ENCODE results near the gene HS6ST1.
A peak's percentile ranks its signal among the peaks of the same experiment; 100 is the strongest.

Gene HS6ST1

DNA sequence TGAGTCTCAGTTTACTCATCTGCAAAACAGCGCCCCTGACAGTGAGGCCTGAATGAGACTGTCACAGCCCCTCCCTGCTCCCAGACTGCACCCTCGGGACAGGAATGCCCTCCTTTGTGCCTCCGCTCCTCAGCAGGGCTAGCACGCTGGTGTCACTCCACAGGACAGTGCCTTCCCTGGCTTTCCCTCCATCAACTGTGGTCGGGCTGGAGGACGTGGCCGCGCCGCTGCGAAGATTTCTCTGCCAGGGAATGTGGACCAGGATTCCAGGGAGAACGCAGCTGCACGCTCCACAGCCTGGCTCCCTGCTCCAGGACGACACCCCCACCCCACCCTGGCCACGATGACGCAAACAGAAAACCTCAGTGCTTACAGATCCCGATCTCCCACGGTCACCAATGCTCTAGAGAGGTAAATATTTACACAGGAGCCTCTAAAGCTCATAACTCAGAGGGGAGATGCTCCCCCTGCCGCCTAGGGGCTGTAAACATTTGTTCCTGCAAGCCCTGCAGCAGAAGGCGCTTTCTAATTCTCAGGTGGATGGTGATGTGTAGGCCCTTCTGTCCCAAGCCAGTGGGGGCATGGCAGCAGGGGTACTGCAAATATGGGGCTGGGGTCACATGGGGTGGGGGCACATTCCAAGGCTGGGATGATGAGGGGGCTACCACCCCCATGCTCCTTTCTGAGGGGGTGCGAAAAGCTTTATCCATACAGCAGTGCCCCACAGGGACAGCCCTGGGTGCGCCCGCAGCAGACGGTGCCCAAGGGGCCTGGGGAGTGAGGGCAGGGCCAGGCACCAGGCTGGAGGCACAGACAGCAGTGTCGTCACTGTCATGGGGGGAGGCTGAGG lies 12.4 kb downstream of the HS6ST1 start:
- ChIA-PET POLR2A (interaction anchor here (0.5 to 1.6 kb wide), 2 partner anchors 78 to 215 kb away, joined by 3 to 5 read pairs; partner anchors contain the start of gene UGGT1), CTCF (interaction anchor here (0.6 to 1.1 kb wide), 4 partner anchors 10 to 243 kb away, joined by 3 to 4 read pairs (median 3); no protein-coding TSS in a partner anchor)
- no peaks in the 10 kb centered on the region for H3K9me3 ChIP-seq (ENCODE audit: control insufficient read depth, insufficient read depth, low read depth, low read length)
- H3K27ac ChIP-seq (ENCODE audit: extremely low read depth, low read depth, low read length), result peak overlapping the region; percentile 59
- H3K36me3 ChIP-seq (ENCODE audit: control insufficient read depth in 2 of 2, insufficient read depth in 1 of 2, low read length in 2 of 2), result peaks cover 0 to 24% of the 10 kb centered on the region in 2 experiments; a peak in 1 of 3 replicates
- H3K4me1 ChIP-seq (ENCODE audit: control insufficient read depth, insufficient read depth, low read length), result peaks cover 24% of the 10 kb centered on the region
- no peak overlapping the region for H3K4me3 ChIP-seq (ENCODE audit: low read depth, low read length)
- no peak for TF ChIP-seq ZBTB49 (tag by site-specific recombination; IDR thresholded peaks at IDR 0.05; ENCODE audit: low read depth)
- peak; percentile 48; the same call in 1 of the 2 replicates for TF ChIP-seq ZIC2 (tag by site-specific recombination; IDR thresholded peaks at IDR 0.05)
- TF ChIP-seq GLIS1 (tag by site-specific recombination; IDR thresholded peaks at IDR 0.05), result peak; percentile 94
- TF ChIP-seq ZNF362 (tag by site-specific recombination; IDR thresholded peaks at IDR 0.05), result no peak
- TF ChIP-seq, protein P1, sequence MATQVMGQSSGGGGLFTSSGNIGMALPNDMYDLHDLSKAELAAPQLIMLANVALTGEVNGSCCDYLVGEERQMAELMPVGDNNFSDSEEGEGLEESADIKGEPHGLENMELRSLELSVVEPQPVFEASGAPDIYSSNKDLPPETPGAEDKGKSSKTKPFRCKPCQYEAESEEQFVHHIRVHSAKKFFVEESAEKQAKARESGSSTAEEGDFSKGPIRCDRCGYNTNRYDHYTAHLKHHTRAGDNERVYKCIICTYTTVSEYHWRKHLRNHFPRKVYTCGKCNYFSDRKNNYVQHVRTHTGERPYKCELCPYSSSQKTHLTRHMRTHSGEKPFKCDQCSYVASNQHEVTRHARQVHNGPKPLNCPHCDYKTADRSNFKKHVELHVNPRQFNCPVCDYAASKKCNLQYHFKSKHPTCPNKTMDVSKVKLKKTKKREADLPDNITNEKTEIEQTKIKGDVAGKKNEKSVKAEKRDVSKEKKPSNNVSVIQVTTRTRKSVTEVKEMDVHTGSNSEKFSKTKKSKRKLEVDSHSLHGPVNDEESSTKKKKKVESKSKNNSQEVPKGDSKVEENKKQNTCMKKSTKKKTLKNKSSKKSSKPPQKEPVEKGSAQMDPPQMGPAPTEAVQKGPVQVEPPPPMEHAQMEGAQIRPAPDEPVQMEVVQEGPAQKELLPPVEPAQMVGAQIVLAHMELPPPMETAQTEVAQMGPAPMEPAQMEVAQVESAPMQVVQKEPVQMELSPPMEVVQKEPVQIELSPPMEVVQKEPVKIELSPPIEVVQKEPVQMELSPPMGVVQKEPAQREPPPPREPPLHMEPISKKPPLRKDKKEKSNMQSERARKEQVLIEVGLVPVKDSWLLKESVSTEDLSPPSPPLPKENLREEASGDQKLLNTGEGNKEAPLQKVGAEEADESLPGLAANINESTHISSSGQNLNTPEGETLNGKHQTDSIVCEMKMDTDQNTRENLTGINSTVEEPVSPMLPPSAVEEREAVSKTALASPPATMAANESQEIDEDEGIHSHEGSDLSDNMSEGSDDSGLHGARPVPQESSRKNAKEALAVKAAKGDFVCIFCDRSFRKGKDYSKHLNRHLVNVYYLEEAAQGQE (tag by site-specific recombination; IDR thresholded peaks at IDR 0.05), result no peak
- TF ChIP-seq ZNF596 (tag by site-specific recombination; IDR thresholded peaks at IDR 0.05), result no peak
- no peak for TF ChIP-seq KLF16 (tag by site-specific recombination; IDR thresholded peaks at IDR 0.05)
- TF ChIP-seq, protein P2, sequence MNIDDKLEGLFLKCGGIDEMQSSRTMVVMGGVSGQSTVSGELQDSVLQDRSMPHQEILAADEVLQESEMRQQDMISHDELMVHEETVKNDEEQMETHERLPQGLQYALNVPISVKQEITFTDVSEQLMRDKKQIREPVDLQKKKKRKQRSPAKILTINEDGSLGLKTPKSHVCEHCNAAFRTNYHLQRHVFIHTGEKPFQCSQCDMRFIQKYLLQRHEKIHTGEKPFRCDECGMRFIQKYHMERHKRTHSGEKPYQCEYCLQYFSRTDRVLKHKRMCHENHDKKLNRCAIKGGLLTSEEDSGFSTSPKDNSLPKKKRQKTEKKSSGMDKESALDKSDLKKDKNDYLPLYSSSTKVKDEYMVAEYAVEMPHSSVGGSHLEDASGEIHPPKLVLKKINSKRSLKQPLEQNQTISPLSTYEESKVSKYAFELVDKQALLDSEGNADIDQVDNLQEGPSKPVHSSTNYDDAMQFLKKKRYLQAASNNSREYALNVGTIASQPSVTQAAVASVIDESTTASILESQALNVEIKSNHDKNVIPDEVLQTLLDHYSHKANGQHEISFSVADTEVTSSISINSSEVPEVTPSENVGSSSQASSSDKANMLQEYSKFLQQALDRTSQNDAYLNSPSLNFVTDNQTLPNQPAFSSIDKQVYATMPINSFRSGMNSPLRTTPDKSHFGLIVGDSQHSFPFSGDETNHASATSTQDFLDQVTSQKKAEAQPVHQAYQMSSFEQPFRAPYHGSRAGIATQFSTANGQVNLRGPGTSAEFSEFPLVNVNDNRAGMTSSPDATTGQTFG (tag by site-specific recombination; IDR thresholded peaks at IDR 0.05; ENCODE audit: borderline replicate concordance), result no peak
- peak; percentile 54 for TF ChIP-seq ZNF366 (tag by site-specific recombination; conservative IDR thresholded peaks at IDR 0.05)
- TF ChIP-seq, protein P3, sequence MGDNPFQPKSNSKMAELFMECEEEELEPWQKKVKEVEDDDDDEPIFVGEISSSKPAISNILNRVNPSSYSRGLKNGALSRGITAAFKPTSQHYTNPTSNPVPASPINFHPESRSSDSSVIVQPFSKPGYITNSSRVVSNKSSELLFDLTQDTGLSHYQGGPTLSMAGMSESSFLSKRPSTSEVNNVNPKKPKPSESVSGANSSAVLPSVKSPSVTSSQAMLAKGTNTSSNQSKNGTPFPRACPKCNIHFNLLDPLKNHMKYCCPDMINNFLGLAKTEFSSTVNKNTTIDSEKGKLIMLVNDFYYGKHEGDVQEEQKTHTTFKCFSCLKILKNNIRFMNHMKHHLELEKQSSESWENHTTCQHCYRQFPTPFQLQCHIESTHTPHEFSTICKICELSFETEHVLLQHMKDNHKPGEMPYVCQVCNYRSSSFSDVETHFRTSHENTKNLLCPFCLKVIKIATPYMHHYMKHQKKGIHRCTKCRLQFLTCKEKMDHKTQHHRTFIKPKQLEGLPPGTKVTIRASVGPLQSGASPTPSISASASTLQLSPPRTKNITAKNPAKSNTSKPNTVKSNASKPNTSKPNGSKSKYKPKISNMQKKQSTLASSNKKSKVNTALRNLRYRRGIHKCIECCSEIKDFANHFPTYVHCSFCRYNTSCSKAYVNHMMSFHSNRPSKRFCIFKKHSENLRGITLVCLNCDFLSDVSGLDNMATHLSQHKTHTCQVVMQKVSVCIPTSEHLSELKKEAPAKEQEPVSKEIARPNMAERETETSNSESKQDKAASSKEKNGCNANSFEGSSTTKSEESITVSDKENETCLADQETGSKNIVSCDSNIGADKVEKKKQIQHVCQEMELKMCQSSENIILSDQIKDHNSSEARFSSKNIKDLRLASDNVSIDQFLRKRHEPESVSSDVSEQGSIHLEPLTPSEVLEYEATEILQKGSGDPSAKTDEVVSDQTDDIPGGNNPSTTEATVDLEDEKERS (tag by site-specific recombination; IDR thresholded peaks at IDR 0.05), result no peak
- no peak for TF ChIP-seq ZNF692 (tag by site-specific recombination; IDR thresholded peaks at IDR 0.05)
- TF ChIP-seq SP3 (tag by site-specific recombination; IDR thresholded peaks at IDR 0.05), result no peak
- TF ChIP-seq, protein P4, sequence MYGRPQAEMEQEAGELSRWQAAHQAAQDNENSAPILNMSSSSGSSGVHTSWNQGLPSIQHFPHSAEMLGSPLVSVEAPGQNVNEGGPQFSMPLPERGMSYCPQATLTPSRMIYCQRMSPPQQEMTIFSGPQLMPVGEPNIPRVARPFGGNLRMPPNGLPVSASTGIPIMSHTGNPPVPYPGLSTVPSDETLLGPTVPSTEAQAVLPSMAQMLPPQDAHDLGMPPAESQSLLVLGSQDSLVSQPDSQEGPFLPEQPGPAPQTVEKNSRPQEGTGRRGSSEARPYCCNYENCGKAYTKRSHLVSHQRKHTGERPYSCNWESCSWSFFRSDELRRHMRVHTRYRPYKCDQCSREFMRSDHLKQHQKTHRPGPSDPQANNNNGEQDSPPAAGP (tag by site-specific recombination; IDR thresholded peaks at IDR 0.05), result peak; percentile 26
- TF ChIP-seq ZNF544 (tag by site-specific recombination; IDR thresholded peaks at IDR 0.05), result no peak
- TF ChIP-seq ZNF394 (tag by site-specific recombination; IDR thresholded peaks at IDR 0.05; ENCODE audit: borderline replicate concordance), result no peak
- TF ChIP-seq ZNF324 (tag by site-specific recombination; IDR thresholded peaks at IDR 0.05), result no peak
- no peak for TF ChIP-seq ZNF580 (tag by site-specific recombination; IDR thresholded peaks at IDR 0.05)
- no peak for TF ChIP-seq ZNF214 (tag by site-specific recombination; IDR thresholded peaks at IDR 0.05; ENCODE audit: borderline replicate concordance)
- TF ChIP-seq WT1 (tag by site-specific recombination; IDR thresholded peaks at IDR 0.05), result 0 out of 2 replicates have a peak, but pooled peaks have one; percentile 23
